UCSD-AML1 (cell line): ENCODE data around the gene PDE6A.
"Not testable (repeated sequence)": the region's sequence is repeated elsewhere in the genome, so short reads cannot be mapped to it uniquely, and the experiment has no call there.

Experiments used
- DNase-seq: peaks from one replicate; lab custom pipeline; 2025; ENCODE audit not compliant: unreplicated experiment; lab: John Stamatoyannopoulos, UW

Gene PDE6A

GRCh38 chr5:149898811-149899210, 45.8 kb downstream of the PDE6A start:
- no peak for DNase-seq

GRCh38 chr5:149895416-149896345, 48.9 kb downstream of the PDE6A start:
- no peak for DNase-seq

- DNase-seq, result no peak
Measured at GRCh38 chr5:149894237-149894636, 50.4 kb downstream of the PDE6A start.

GRCh38 chr5:149893403-149893931, 51.1 kb downstream of the PDE6A start:
- DNase-seq, result no peak

- DNase-seq, result no peak
Measured at GRCh38 chr5:149892594-149892993, 52.0 kb downstream of the PDE6A start.

- DNase-seq, result no peak
Measured at GRCh38 chr5:149888280-149888679, 56.3 kb downstream of the PDE6A start.

- no peak for DNase-seq
Measured at GRCh38 chr5:149887622-149888183, 56.9 kb downstream of the PDE6A start.

DNA sequence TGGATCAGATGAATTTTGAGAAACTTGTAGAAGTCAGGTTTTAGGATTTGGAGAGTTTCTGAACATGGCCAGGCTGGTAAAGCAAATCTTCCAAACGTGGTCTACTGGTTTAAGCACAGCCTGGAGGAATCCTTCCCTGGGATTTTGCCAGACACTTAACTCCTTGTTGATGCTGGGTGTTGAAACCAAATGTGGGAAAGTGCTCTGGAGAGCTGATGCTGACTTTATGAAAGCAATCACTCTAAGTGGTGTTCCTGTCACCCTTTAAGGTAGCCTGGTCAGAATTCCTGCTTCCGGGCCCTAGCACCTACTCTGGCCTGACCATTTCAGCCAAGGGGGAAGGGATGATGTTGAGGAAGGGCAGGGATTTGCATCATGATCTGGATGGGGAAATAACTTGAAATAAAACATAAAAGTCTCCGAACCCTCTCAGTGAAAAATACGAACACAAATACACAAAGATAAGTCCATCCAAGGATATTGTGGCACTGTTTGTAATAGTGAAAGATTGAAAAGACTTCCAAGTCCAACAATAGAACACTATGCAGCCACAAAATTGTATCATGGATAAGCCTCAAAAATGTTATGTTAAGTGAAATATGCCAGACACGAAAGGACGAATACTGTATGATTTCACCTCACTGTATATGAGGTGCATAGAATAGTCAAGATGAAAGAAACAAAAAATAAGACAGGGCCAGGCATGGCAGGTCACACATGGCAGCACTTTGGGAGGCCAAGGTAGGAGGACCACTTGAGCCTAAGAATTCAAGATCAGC, 57.7 kb downstream of the PDE6A start:
- no peak for DNase-seq

- DNase-seq, result no peak
Measured at GRCh38 chr5:149886060-149886459, 58.5 kb downstream of the PDE6A start.

DNA sequence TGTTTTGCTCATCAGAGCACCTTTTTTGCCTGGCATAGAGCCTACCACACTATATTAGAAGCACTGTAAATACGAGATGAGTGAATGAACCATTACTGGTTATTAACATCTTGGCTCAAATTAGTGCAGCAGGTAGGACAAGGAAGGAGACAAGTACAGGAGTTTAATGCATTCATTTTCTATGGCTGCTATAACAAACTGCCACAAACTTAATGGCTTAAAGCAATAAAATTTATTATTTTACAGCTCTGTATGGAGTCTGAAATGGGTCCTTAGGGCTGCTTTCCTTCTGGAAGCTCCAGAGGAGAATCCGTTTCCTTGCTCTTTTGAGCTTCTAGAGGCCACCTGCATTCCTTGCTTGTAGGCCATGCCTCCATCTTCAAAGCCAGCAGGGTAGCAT, 59.1 kb downstream of the PDE6A start:
- DNase-seq, result no peak

DNA sequence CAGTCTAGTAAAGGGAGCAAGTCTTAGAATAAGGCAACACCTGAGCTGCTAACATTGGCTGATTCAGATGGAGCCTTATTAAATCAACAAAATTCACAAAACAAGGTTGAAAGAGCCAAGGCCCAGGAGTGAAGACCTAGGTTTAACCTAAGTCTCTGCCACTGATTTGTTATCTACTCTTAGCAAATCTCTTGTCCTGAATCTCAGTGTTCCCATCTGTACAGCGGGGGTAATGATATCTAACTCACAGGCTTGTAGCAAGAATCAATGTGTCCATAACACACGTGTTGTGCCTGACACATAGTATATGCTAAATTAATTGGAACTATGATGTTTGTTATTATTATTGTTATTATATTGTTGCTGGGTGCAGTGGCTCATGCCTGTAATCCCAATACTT, 61.0 kb downstream of the PDE6A start:
- no peak for DNase-seq

- not testable (repeated sequence) for DNase-seq
Measured at GRCh38 chr5:149882633-149883032, 62.0 kb downstream of the PDE6A start.

- DNase-seq, result no peak
Measured at GRCh38 chr5:149881874-149882273, 62.7 kb downstream of the PDE6A start.

GRCh38 chr5:149881069-149881622, 63.4 kb downstream of the PDE6A start:
- DNase-seq, result no peak

DNA sequence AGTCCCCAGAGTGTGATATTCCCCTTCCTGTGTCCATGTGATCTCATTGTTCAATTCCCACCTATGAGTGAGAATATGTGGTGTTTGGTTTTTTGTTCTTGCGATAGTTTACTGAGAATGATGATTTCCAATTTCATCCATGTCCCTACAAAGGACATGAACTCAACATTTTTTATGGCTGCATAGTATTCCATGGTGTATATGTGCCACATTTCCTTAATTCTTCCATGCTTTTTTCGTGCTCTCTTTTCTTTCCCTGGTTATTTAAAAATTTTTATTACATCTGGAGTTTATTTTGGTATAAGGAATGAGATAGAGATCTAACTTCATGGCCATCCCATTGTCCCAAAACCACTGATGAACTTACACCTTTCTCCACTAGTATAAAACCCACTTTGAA, 65.0 kb downstream of the PDE6A start:
- not testable (repeated sequence) for DNase-seq

- DNase-seq, result no peak
Measured at GRCh38 chr5:149878371-149878770, 66.2 kb downstream of the PDE6A start.

DNA sequence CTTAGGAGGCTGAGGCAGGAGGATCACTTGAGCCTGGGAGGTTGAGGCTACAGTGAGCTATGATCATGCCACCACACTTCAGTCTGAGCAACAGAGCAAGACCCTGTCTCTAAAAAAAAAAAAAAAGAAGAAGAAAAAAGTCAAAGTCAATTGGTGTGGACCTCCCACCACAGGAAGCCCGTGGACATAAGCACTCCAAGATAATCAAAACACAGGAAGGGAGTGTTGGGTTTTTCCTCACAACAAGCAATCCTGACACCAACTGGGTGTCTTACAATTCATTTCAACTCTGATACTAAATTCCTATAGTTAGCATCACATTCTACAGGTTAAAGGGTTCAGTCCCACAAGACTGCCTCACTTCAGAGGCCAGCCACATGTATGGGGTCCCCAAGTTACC, 70.7 kb downstream of the PDE6A start:
- DNase-seq, result no peak

DNA sequence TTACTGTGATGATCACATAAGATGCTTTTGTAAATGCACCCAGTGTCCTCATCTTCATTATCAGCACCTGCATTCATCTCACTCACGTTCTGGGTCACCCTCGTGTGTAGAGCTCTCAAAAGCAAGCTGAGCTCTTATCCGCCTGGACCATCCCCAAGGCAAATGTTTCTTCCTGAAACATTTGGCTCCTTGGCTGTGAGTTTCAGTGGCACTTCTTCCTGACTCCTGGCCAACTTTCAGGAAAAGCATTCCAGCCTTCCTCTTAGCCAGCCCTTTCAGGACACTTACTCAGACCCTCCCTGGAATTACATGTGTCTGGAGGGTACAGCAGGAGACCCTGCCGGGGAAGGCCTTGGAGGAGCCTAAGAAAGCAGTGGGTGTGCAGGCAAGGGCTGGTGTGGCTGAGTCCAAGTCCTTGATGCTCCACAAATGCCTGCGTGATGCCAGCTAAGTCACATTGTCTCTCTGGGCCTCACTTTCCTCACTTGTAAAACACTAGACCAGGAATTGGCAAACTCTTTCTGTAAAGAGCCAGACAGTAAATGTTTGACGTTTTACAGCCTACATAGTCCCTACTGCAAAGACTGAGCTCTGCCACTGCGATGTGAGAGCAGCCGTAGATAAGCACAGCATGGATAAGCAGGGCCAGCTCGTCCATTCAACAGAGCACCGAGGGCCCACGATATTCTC, 72.1 kb downstream of the PDE6A start:
- DNase-seq, result no peak

DNA sequence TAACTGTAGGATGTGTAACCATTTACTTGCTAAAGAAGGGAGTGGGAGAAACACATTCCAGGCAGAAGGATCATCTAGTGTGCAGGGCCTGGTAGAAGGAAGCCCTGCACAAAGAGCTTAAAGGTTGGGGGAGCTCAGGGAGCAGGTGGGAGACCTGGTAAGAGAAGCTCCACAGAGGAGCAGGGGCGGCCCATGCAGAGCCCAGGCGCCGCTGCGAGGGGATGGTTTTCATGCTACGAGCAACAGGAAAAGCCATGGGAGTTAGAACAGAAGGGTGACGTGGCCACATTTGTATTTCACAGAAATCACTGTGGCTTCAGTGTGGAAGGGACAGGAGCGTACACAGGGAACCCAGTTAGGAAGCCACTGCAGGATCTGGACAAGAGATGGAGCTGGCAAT, 73.1 kb downstream of the PDE6A start:
- DNase-seq, result no peak

DNA sequence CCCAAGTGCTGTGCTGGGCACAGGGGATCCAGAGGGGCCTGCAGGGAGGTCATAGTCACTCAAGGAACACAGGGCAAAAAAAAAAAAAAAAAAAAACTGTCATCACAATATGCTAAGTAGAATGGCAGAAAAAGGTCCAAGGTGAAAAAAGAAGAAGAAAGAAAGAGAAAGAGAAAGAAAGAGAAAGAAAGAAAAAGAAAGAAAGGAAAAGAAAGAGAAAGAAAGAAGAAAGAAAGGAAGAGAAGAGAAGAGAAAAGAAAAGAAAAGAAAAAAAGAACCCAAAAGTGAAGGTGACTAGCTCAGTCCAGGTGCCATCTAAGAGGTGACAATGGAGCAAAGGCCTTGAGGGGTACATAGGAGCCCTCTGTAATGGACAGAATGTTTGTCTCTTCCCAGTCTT, 73.9 kb downstream of the PDE6A start:
- no peak for DNase-seq

- no peak for DNase-seq
Measured at GRCh38 chr5:149870232-149870631, 74.4 kb downstream of the PDE6A start.
